GM12878 (cell line): ENCODE data around the gene GPRIN2. TPM values are rescaled to one million over a fixed set of nuclear protein-coding genes. Genes with fewer than 3 reads are reported as not detected.

Source experiments
- ATAC-seq: fragments of 200-7000 bp; cut with Tn5 transposase; 3 replicates; pipeline ENCODE4 v1.9.1; 2020; ENCODE audit warnings: mild to moderate bottlenecking, moderate library complexity
- BruUV-seq: library from RNA; stranded (reverse); fragments of 400-500 nt; replicated peaks from 2 replicates; lab custom pipeline; 2021; lab: Mats Ljungman, UMichigan
- CTCF ChIA-PET: fragments of 300-600 bp; sonication (Branson Sonifier 250); formaldehyde crosslinking; extraction: SDS; loops from one replicate; lab custom pipeline; 2021; ENCODE audit warnings: inconsistent platforms; lab: Yijun Ruan, JAX
- POLR2A ChIA-PET: fragments of 350-600 bp; formaldehyde crosslinking; extraction: SDS; loops from one replicate; lab custom pipeline; 2021; ENCODE audit warnings: inconsistent platforms; lab: Charles Lee
- RAD21 ChIA-PET: fragments of 300-600 bp; sonication (Branson Sonifier 250); formaldehyde crosslinking; loops from one replicate; lab custom pipeline; 2023; ENCODE audit warnings: antibody characterized with exemption; ENCODE audit not compliant: unreplicated experiment; lab: Charles Lee
- SMC1A ChIA-PET: fragments of 300-600 bp; sonication (Branson Sonifier 250); formaldehyde crosslinking; loops from one replicate; lab custom pipeline; 2023; ENCODE audit not compliant: unreplicated experiment, uncharacterized antibody; lab: Charles Lee
- DNase-seq: peaks from one replicate; pipeline ENCODE4 v3.0.0-alpha.2; 2011; ENCODE audit warnings: low read depth, low spot score
- FAIRE-seq: peaks from 3 replicates; lab custom pipeline; 2011; peaks lifted over from hg19 to GRCh38; lab: Jason Lieb, UNC
- H2AFZ ChIP-seq: 2 replicates; pipeline ENCODE4 v1.6.0; 2011; ENCODE audit warnings: low read depth, low read length, control low read depth; ENCODE audit not compliant: control insufficient read depth
- H3K27ac ChIP-seq: 2 replicates; pipeline ENCODE4 v1.5.1; 2011; ENCODE audit warnings: control low read depth; ENCODE audit not compliant: control insufficient read depth, insufficient read depth
- H3K27me3 ChIP-seq, 2 experiments: replicated peaks in 1 of 2; 2 replicates each; pipeline versions ENCODE4 v1.6.0 to v1.6.1; 2011; ENCODE audit warnings: low read length in 1 of 2; ENCODE audit not compliant: control insufficient read depth in 2 of 2, insufficient read depth in 2 of 2
- H3K36me3 ChIP-seq, 2 experiments: 2 replicates each; pipeline ENCODE4 v1.5.1; 2011; ENCODE audit warnings: low read length in 1 of 2; ENCODE audit not compliant: control insufficient read depth in 2 of 2, insufficient read depth in 2 of 2
- H3K4me1 ChIP-seq: 2 replicates; pipeline ENCODE4 v1.6.1; 2011; ENCODE audit warnings: mild to moderate bottlenecking, low read length, moderate library complexity, mixed read lengths; ENCODE audit not compliant: control insufficient read depth, insufficient read depth
- H3K4me2 ChIP-seq: 2 replicates; pipeline ENCODE4 v1.6.0; 2011; ENCODE audit warnings: control low read depth; ENCODE audit not compliant: control insufficient read depth, insufficient read depth
- H3K4me3 ChIP-seq: fragments of 200-600 bp; sonication (generic); 2 replicates; pipeline ENCODE4 v1.5.1; 2016
- H3K79me2 ChIP-seq: 2 replicates; pipeline ENCODE4 v1.6.0; 2011; ENCODE audit warnings: low read length; ENCODE audit not compliant: control insufficient read depth, insufficient read depth
- H3K9ac ChIP-seq: 2 replicates; pipeline ENCODE4 v1.8.0; 2011; ENCODE audit warnings: low read length, control low read depth, mixed read lengths; ENCODE audit not compliant: control insufficient read depth, insufficient read depth
- H3K9me3 ChIP-seq: replicated peaks from 3 replicates; pipeline ENCODE4 v1.5.1; 2011; ENCODE audit warnings: mild to moderate bottlenecking, low read length; ENCODE audit not compliant: control insufficient read depth, insufficient read depth
- H4K20me1 ChIP-seq: 2 replicates; pipeline ENCODE4 v1.6.0; 2011; ENCODE audit not compliant: control insufficient read depth, insufficient read depth
- CHD2 ChIP-seq: IDR thresholded peaks from 2 replicates; pipeline ENCODE4 v1.6.1; 2011; ENCODE audit warnings: low read depth, low read length, improper control_type of control experiment, borderline replicate concordance
- ETV6 ChIP-seq, 2 experiments: fragments of 450-650 bp in 1 of 2; IDR thresholded peaks in 1 of 2; conservative IDR thresholded peaks in 1 of 2; 2 replicates each; pipeline ENCODE4 v1.6.1; 2014; ENCODE audit warnings: antibody characterized with exemption in 1 of 2, borderline replicate concordance in 1 of 2, low read depth in 1 of 2, mild to moderate bottlenecking in 1 of 2, moderate library complexity in 1 of 2
- EZH2 ChIP-seq: IDR thresholded peaks from 2 replicates; pipeline ENCODE4 v1.6.1; 2012; ENCODE audit warnings: low read depth, mild to moderate bottlenecking, control low read depth, inconsistent platforms, low read length, borderline replicate concordance; ENCODE audit not compliant: control insufficient read depth
- GABPA ChIP-seq: IDR thresholded peaks from 2 replicates; pipeline ENCODE4 v1.6.1; 2014; ENCODE audit warnings: antibody characterized with exemption, low read depth, mild to moderate bottlenecking, inconsistent platforms
- HCFC1 ChIP-seq: fragments of 150-350 bp; IDR thresholded peaks from 2 replicates; pipeline ENCODE4 v1.6.1; 2014; ENCODE audit warnings: low read length
- HDAC2 ChIP-seq: fragments of 200-600 bp; sonication (generic); IDR thresholded peaks from 2 replicates; pipeline ENCODE4 v1.6.1; 2017
- IKZF2 ChIP-seq, 2 experiments: fragments of 450-650 bp; IDR thresholded peaks; 2 replicates each; pipeline ENCODE4 v1.6.1; 2017; ENCODE audit warnings: mild to moderate bottlenecking in 2 of 2, moderate library complexity in 2 of 2
- JUNB ChIP-seq: IDR thresholded peaks from 2 replicates; pipeline ENCODE4 v1.6.1; 2016; ENCODE audit warnings: antibody characterized with exemption, mild to moderate bottlenecking
- NFYB ChIP-seq: IDR thresholded peaks from 2 replicates; pipeline ENCODE4 v1.6.1; 2011; ENCODE audit warnings: low read depth, mild to moderate bottlenecking, low read length, improper control_type of control experiment, moderate library complexity; ENCODE audit not compliant: insufficient read depth
- PML ChIP-seq: IDR thresholded peaks from 2 replicates; pipeline ENCODE4 v1.6.1; 2012; ENCODE audit warnings: low read length, inconsistent platforms
- SMAD5 ChIP-seq: IDR thresholded peaks from 2 replicates; pipeline ENCODE4 v1.6.1; 2016; ENCODE audit warnings: antibody characterized with exemption, low read depth
- SREBF2 ChIP-seq: IDR thresholded peaks from 2 replicates; pipeline ENCODE4 v1.6.1; 2012; ENCODE audit warnings: mild to moderate bottlenecking, low read length
- SUPT20H ChIP-seq: IDR thresholded peaks from 2 replicates; pipeline ENCODE4 v1.6.1; 2011; ENCODE audit warnings: low read depth, mild to moderate bottlenecking, low read length, moderate library complexity, borderline replicate concordance; ENCODE audit not compliant: control insufficient read depth
- TCF12 ChIP-seq: IDR thresholded peaks from 2 replicates; pipeline ENCODE4 v1.6.1; 2011; ENCODE audit warnings: low read depth, mild to moderate bottlenecking, low read length
- ZBED1 ChIP-seq: IDR thresholded peaks from 2 replicates; pipeline ENCODE4 v1.6.1; 2016; ENCODE audit warnings: borderline replicate concordance
- ZNF217 ChIP-seq: fragments of 450-650 bp; IDR thresholded peaks from 2 replicates; pipeline ENCODE4 v1.6.1; 2017; ENCODE audit warnings: antibody characterized with exemption, mild to moderate bottlenecking
- ZNF24 ChIP-seq: fragments of 450-650 bp; IDR thresholded peaks from 2 replicates; pipeline ENCODE4 v1.6.1; 2017; ENCODE audit warnings: antibody characterized with exemption, mild to moderate bottlenecking
- WGBS: methylation state at CpG from one replicate; pipeline ENCODE4 v1.1.6; 2016; ENCODE audit warnings: low lambda C conversion rate; ENCODE audit not compliant: insufficient replicate concordance, insufficient coverage; ENCODE audit errors: missing lambda C conversion rate; 5-methylcytosine and 5-hydroxymethylcytosine counted together
- in situ Hi-C: fragments of 300-500 bp; cut with MboI; formaldehyde crosslinking; loops from 9 replicates; pipeline ENCODE4 v1.14.3; 2018; ENCODE audit warnings: mixed read lengths
- intact Hi-C: fragments of 100-400 bp; cut with micrococcal nuclease; formaldehyde crosslinking; loops from one replicate; pipeline ENCODE4 v1.14.2; 2022; ENCODE audit not compliant: unreplicated experiment
- polyA plus RNA-seq, 11 experiments: library from polyadenylated mRNA; depleted of rRNA in 4 of 11; unstranded in 6 of 11; stranded (reverse) in 5 of 11; fragments of >200 nt; fragmentation: Nextera tagmentation in 4 of 11; fragmentation: Illumina TruSeq in 1 of 11; extraction: Ambion mirVana in 4 of 11; extraction: Trizol in 1 of 11; gene quantifications; 1 replicate in 1 of 11; 2 replicates in 10 of 11; pipeline versions ENCODE4 v1.2.1 to v1.2.3, GENCODE V29; 2011 to 2016; ENCODE audit warnings: inconsistent platforms in 2 of 11, missing spikeins in 2 of 11, low read depth in 1 of 11
- total RNA-seq, 4 experiments: library from RNA; depleted of rRNA in 3 of 4; stranded (reverse); fragments of >200 nt in 3 of 4; fragmentation: Illumina TruSeq in 1 of 4; extraction: Trizol in 1 of 4; gene quantifications; 2 replicates each; pipeline versions ENCODE4 v1.2.1 to v1.2.3, GENCODE V29; 2013 to 2021
- TF ChIP-seq, protein P1 (sequence below): fragments of 450-650 bp; formaldehyde crosslinking; IDR thresholded peaks from 2 replicates; pipeline ENCODE4 v1.4.0; 2020; ENCODE audit warnings: mild to moderate bottlenecking, moderate library complexity
- TF ChIP-seq, protein P2 (sequence below): IDR thresholded peaks from 2 replicates; pipeline ENCODE4 v1.6.1; 2011; ENCODE audit warnings: borderline replicate concordance, low read depth, mild to moderate bottlenecking, moderate library complexity, mixed read lengths, low read length; ENCODE audit not compliant: insufficient read depth; ENCODE audit errors: extremely low read length

GPRIN2 gene
- total and polyA plus RNA-seq, 10 of the 15 experiments (the other 5 are each of a cell fraction or from before 2014, with no cell fraction given), result 0.13 TPM; not detected in 9

DNA sequence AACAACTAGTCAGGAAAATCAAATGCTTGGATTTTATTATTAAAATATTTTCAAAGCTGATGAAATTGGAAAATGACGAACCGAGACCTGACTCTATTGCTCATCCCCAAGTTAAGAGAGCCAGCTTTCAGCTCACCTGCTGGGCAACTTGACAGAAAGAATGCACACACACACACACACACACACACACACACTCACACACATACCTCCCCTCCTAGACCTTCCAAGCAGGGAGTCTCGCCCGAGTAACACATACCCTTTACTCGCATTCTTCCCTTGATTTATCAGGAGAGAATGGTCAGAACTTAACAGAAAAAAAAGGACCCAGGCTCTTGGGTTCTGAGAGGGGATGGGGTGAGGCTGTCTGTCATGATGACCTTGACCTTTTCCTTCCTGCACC lies 19.1 kb downstream of the GPRIN2 start:
- H3K9me3 ChIP-seq, result no peaks in the 10 kb centered on the region
- 22% methylated on average over 5 of the region's 5 CpGs for WGBS
- in situ Hi-C loops, result no loop called here

More for the DNA sequence above, 19.1 kb downstream of the GPRIN2 start:
- H3K36me3 ChIP-seq, result no peaks in the 10 kb centered on the region
- H3K27me3 ChIP-seq, result peaks cover 0 to 2% of the 10 kb centered on the region in 2 experiments; a peak in 1 of 4 replicates
- no peak for FAIRE-seq
- no peak for ATAC-seq
- ChIA-PET SMC1A (interaction anchor here (1.1 kb wide), 1 partner anchor 13 kb away, joined by 5 read pairs; no protein-coding TSS in a partner anchor), POLR2A (no interaction called here), RAD21 (no interaction called here), CTCF (no interaction called here)
- no TSS peak for BruUV-seq
- no peak overlapping the region for H3K4me3 ChIP-seq
- H3K9ac ChIP-seq, result no peak overlapping the region
- no peak overlapping the region for H3K27ac ChIP-seq
- no peaks in the 10 kb centered on the region for H4K20me1 ChIP-seq
- TF ChIP-seq NFYB (no peak), ZNF24 (no peak), SUPT20H (no peak), IKZF2 (IDR thresholded peaks at IDR 0.05) (no peak), ZBED1 (no peak), HDAC2 (no peak), TCF12 (no peak), SREBF2 (no peak), CHD2 (no peak), PML (no peak), JUNB (no peak), EZH2 (no peak), SMAD5 (no peak), ZNF217 (no peak), HCFC1 (no peak), GABPA (no peak), ETV6 (conservative IDR thresholded peaks at IDR 0.05 in 1 of 2, IDR thresholded peaks at IDR 0.05 in 1 of 2; ENCODE audit: borderline replicate concordance in 1 of 2, low read depth in 1 of 2) (no peak)
- TF ChIP-seq, protein P1, sequence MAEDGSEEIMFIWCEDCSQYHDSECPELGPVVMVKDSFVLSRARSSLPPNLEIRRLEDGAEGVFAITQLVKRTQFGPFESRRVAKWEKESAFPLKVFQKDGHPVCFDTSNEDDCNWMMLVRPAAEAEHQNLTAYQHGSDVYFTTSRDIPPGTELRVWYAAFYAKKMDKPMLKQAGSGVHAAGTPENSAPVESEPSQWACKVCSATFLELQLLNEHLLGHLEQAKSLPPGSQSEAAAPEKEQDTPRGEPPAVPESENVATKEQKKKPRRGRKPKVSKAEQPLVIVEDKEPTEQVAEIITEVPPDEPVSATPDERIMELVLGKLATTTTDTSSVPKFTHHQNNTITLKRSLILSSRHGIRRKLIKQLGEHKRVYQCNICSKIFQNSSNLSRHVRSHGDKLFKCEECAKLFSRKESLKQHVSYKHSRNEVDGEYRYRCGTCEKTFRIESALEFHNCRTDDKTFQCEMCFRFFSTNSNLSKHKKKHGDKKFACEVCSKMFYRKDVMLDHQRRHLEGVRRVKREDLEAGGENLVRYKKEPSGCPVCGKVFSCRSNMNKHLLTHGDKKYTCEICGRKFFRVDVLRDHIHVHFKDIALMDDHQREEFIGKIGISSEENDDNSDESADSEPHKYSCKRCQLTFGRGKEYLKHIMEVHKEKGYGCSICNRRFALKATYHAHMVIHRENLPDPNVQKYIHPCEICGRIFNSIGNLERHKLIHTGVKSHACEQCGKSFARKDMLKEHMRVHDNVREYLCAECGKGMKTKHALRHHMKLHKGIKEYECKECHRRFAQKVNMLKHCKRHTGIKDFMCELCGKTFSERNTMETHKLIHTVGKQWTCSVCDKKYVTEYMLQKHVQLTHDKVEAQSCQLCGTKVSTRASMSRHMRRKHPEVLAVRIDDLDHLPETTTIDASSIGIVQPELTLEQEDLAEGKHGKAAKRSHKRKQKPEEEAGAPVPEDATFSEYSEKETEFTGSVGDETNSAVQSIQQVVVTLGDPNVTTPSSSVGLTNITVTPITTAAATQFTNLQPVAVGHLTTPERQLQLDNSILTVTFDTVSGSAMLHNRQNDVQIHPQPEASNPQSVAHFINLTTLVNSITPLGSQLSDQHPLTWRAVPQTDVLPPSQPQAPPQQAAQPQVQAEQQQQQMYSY, result no peak
- TF ChIP-seq, protein P2, sequence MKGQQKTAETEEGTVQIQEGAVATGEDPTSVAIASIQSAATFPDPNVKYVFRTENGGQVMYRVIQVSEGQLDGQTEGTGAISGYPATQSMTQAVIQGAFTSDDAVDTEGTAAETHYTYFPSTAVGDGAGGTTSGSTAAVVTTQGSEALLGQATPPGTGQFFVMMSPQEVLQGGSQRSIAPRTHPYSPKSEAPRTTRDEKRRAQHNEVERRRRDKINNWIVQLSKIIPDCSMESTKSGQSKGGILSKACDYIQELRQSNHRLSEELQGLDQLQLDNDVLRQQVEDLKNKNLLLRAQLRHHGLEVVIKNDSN, result no peak
- intact Hi-C loops, result no loop called here
- H3K4me2 ChIP-seq, result no peak overlapping the region
- H2AFZ ChIP-seq, result no peak overlapping the region
- DNase-seq, result no peak
- H3K79me2 ChIP-seq, result no peaks in the 10 kb centered on the region
- no peaks in the 10 kb centered on the region for H3K4me1 ChIP-seq
